ENCODE results near the gene WRNIP1. TPM values are rescaled to one million over a fixed set of nuclear protein-coding genes. Genes with fewer than 3 reads are reported as not detected.

The WRNIP1 gene
- total RNA-seq, 1 experiment from 2014 or later: 38.1 TPM

GRCh38 chr6:2750832-2751231 is 14.4 kb upstream of the WRNIP1 start, which contains the start of gene MYLK4:
Gene MYLK4, minus strand, starts transcription at chr6:2750922. Its CDS starts 1,628 bp downstream, at chr6:2749294.
- H3K36me3 Mint-ChIP-seq (ENCODE audit: insufficient read depth in 1 of 3, low read depth in 3 of 3): no peaks in the 10 kb centered on the region
- Histone ChIP-seq H2BK15ac (ENCODE audit: low read depth, low read length) (no peak within 1 kb of the TSS), H3K14ac (ENCODE audit: insufficient read depth, low read length) (no peak within 1 kb of the TSS), H4K5ac (ENCODE audit: insufficient read length, low read depth, low read length) (no peak within 1 kb of the TSS), H4K20me1 (ENCODE audit: control insufficient read depth, insufficient read depth, insufficient read length) (no peaks in the 10 kb centered on the region), H3K79me1 (ENCODE audit: insufficient read depth, low read depth, low read length, poor library complexity, severe bottlenecking) (no peaks in the 10 kb centered on the region), H3K23me2 (ENCODE audit: insufficient read length, low read depth, low read length, poor library complexity, severe bottlenecking) (no peaks in the 10 kb centered on the region), H2AK5ac (ENCODE audit: insufficient read length, low read length) (no peak within 1 kb of the TSS), H3K79me2 (ENCODE audit: insufficient read depth, low read length) (no peaks in the 10 kb centered on the region), H2BK12ac (ENCODE audit: insufficient read length, low read depth, low read length) (no peak within 1 kb of the TSS), H3K27me3 (ENCODE audit: insufficient read depth, low read length) (no peaks in the 10 kb centered on the region), H3K9me3 (ENCODE audit: control insufficient read depth, low read depth, low read length) (no peaks in the 10 kb centered on the region), H3K27ac (ENCODE audit: insufficient read length, low read depth, low read length) (no peak within 1 kb of the TSS), H3K9ac (ENCODE audit: extremely low read depth, insufficient read length, low read length) (no peak within 1 kb of the TSS), H3K4me2 (ENCODE audit: insufficient read depth, insufficient read length, low read length) (no peak within 1 kb of the TSS), H3K4ac (ENCODE audit: low read depth, low read length) (no peak within 1 kb of the TSS), H3K56ac (ENCODE audit: insufficient read length, low read depth, low read length) (no peak within 1 kb of the TSS), H3T11ph (ENCODE audit: low read length) (no peak within 1 kb of the TSS), H4K91ac (ENCODE audit: insufficient read length, low read depth, low read length) (no peak within 1 kb of the TSS), H3K18ac (ENCODE audit: insufficient read length, low read depth, low read length) (no peak within 1 kb of the TSS), H3K23ac (ENCODE audit: insufficient read length, low read depth, low read length) (no peak within 1 kb of the TSS), H2AFZ (ENCODE audit: low read length) (no peak within 1 kb of the TSS), H3K4me1 (ENCODE audit: insufficient read depth, low read length) (no peaks in the 10 kb centered on the region), H2BK20ac (ENCODE audit: low read depth, low read length, poor library complexity, severe bottlenecking) (no peak within 1 kb of the TSS), H4K8ac (replicated peaks; ENCODE audit: insufficient read length, low read depth, low read length) (no peak within 1 kb of the TSS), H2BK120ac (ENCODE audit: low read depth, low read length, poor library complexity, severe bottlenecking) (no peak within 1 kb of the TSS), H2BK5ac (ENCODE audit: insufficient read length, low read length) (no peak within 1 kb of the TSS)
- H3K27ac Mint-ChIP-seq: no peak within 1 kb of the TSS
- DNase-seq: no peak
- TF ChIP-seq CTCF (conservative IDR thresholded peaks at IDR 0.05): no peak
- no CpG with 5 or more reads among the region's 7 CpGs for WGBS (ENCODE audit: extremely low coverage, insufficient read length, low lambda C conversion rate)
- H3K4me3 Mint-ChIP-seq: no peak within 1 kb of the TSS
- H3K4me1 Mint-ChIP-seq: peaks cover 12 to 14% of the 10 kb centered on the region in 2 experiments
- H3K9me3 Mint-ChIP-seq: no peaks in the 10 kb centered on the region
- peaks cover 11% of the 10 kb centered on the region for H3K27me3 Mint-ChIP-seq (ENCODE audit: low read depth)
